ENCODE measurements around the gene PIP5K1B. TPM values are rescaled to one million over a fixed set of nuclear protein-coding genes. Genes with fewer than 3 reads are reported as not detected.

Gene PIP5K1B
- total and polyA plus RNA-seq, 10 of the 15 experiments (the other 5 are each of a cell fraction or from before 2014, with no cell fraction given) = 6.8 to 16.3 (median 10.6) TPM

DNA sequence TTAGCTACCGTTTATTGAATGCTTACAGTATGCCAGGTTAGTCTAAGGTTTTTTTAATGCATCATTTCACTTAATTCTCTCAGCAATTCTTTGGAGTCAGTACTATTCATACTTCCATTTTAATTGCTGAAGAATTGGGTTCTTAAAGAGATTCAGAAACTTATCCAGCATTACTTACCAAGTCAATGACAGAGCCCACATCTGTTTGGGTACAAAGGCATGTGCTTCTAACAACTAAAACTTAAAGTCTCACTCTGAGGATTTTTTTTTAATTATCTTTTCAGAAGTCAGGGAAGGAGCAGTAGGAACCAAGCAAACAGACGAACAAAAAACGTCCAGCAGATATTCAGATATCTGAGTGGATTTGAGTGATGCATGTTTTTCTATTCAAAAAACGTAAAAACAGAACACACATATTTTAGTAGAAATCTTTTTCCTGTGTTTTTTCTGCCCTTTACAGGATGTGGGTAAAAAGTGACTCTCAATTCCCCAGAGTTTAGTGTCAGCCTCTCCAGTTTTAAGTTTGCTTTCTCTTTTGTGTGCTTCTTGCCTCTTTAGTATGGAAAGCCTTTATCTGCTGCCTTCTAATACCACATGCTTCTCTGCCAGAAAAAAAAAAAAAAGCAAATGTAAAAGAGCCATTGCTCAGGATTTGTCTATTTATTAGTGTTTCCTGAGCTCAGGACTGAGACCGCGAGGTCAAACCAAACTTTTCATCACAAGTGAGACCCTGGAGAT lies 190.9 kb downstream of the PIP5K1B start:
- in situ Hi-C loops (cut with MboI) (loop anchor here (5.0 kb wide), 1 partner anchor 49 kb away; no protein-coding TSS in a partner anchor), intact Hi-C loops (cut with micrococcal nuclease; ENCODE audit: unreplicated experiment) (no loop called here)
- DNase-seq (ENCODE audit: low read depth, low spot score) = peak; percentile 69
- ATAC-seq = peak; percentile 93
- Histone ChIP-seq H3K9me3 (replicated peaks; ENCODE audit: control insufficient read depth, insufficient read depth, low read length) (no peaks in the 10 kb centered on the region), H2AFZ (ENCODE audit: control insufficient read depth, low read depth, low read length) (peak overlapping the region; percentile 70), H3K79me2 (ENCODE audit: control insufficient read depth, insufficient read depth, low read length) (no peaks in the 10 kb centered on the region), H3K27ac (ENCODE audit: control insufficient read depth, insufficient read depth) (peak overlapping the region; percentile 81), H3K36me3 (ENCODE audit: control insufficient read depth in 2 of 2, insufficient read depth in 2 of 2, low read length in 1 of 2) (no peaks in the 10 kb centered on the region), H3K27me3 (replicated peaks in 1 of 2; ENCODE audit: control insufficient read depth in 2 of 2, insufficient read depth in 2 of 2, low read length in 1 of 2) (no peaks in the 10 kb centered on the region), H3K4me2 (ENCODE audit: control insufficient read depth, insufficient read depth) (peak overlapping the region; percentile 72), H3K4me3 (peak overlapping the region; percentile 33; the same call in 1 of the 2 replicates), H4K20me1 (ENCODE audit: control insufficient read depth, insufficient read depth) (no peaks in the 10 kb centered on the region), H3K4me1 (ENCODE audit: control insufficient read depth, insufficient read depth, low read length) (peaks cover 32% of the 10 kb centered on the region), H3K9ac (ENCODE audit: control insufficient read depth, insufficient read depth, low read length) (peak overlapping the region; percentile 66)
- BruUV-seq (replicated peaks) = no TSS peak
- 13% methylated on average over 6 of the region's 6 CpGs for WGBS (ENCODE audit: insufficient coverage, insufficient replicate concordance, low lambda C conversion rate, missing lambda C conversion rate)
- TF ChIP-seq GABPA (IDR thresholded peaks at IDR 0.05; ENCODE audit: low read depth) (peak; percentile 43; the same call in 1 of the 2 replicates), RAD21 (IDR thresholded peaks at IDR 0.05; ENCODE audit: insufficient read depth, low read depth, low read length) (peak; percentile 17; the same call in 1 of the 2 replicates), RUNX3 (IDR thresholded peaks at IDR 0.05; ENCODE audit: low read length) (peak; percentile 80), TARDBP (IDR thresholded peaks at IDR 0.05; ENCODE audit: borderline replicate concordance) (no peak), NRF1 (conservative IDR thresholded peaks at IDR 0.05; ENCODE audit: low read depth, low read length) (no peak), EED (IDR thresholded peaks at IDR 0.05; ENCODE audit: low read depth) (no peak), ZNF384 (IDR thresholded peaks at IDR 0.05; ENCODE audit: borderline replicate concordance, low read depth, low read length) (peak; percentile 81), IKZF2 (IDR thresholded peaks at IDR 0.05) (peak; percentile 20 to 32; a peak in 2 of 4 replicates), NFIC (IDR thresholded peaks at IDR 0.05; ENCODE audit: low read depth, low read length) (peak; percentile 46; the same call in 1 of the 2 replicates), ZZZ3 (IDR thresholded peaks at IDR 0.05; ENCODE audit: control insufficient read depth, insufficient read length, low read depth) (no peak), SP1 (IDR thresholded peaks at IDR 0.05; ENCODE audit: low read depth, low read length) (no peak), PML (IDR thresholded peaks at IDR 0.05; ENCODE audit: low read length) (no peak), MEF2B (IDR thresholded peaks at IDR 0.05; ENCODE audit: partially characterized antibody, poor library complexity, severe bottlenecking) (peak; percentile 86), DPF2 (IDR thresholded peaks at IDR 0.05) (no peak)
- SMC1A ChIA-PET (ENCODE audit: uncharacterized antibody, unreplicated experiment) = interaction anchor here (0.6 to 2.2 kb wide), 6 partner anchors 13 to 103 kb away, joined by 3 to 8 read pairs (median 3); no protein-coding TSS in a partner anchor
- CTCF ChIA-PET = interaction anchor here (1.3 to 1.4 kb wide), 2 partner anchors 53 kb away, joined by 3 to 4 read pairs; no protein-coding TSS in a partner anchor
- RAD21 ChIA-PET (ENCODE audit: unreplicated experiment) = interaction anchor here (0.6 to 0.9 kb wide), 5 partner anchors 9 to 104 kb away, joined by 3 to 4 read pairs (median 3); no protein-coding TSS in a partner anchor
- POLR2A ChIA-PET = interaction anchor here (0.5 to 0.7 kb wide), 3 partner anchors 24 to 115 kb away, joined by 3 to 4 read pairs (median 3); no protein-coding TSS in a partner anchor
- FAIRE-seq = peak; percentile 75
